ENCODE measurements around the gene GZMH.

GZMH gene

DNA sequence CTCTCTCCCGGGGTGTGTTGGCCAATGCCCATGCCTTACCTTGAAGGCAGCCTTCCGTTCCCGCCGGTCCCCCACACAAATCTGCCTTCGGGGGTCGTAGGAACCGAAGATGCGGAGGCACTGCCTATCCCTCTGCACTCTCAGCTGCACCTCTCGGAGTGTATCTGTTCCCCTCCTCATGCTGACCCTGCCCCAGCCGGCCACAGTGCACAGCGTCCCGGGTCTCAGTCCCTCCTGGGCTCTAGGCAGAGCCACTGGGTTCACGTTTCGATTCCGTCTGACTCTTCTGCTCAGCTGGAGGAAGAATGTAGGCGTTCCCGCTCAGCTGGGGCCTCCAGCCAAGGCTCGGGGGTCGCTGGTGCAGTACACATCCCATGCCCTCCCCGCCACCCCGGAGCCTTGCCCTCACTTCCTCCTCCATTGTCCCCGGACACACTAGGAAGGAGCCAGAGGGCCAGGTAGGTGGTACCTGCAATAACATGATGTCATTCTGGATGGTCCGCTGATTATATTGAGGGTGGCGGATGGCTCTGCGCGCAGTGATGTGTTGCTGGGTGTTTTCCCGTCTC is 35.2 kb downstream of the GZMH start:
- no peak overlapping the region for H3K4me2 ChIP-seq (ENCODE audit: low read length)
- H3K27me3 ChIP-seq (ENCODE audit: control insufficient read depth, low read length): no peaks in the 10 kb centered on the region
- H3K36me3 ChIP-seq (ENCODE audit: control insufficient read depth, low read length): no peaks in the 10 kb centered on the region
- no peaks in the 10 kb centered on the region for H3K9me2 ChIP-seq (replicated peaks; ENCODE audit: control insufficient read depth, low read length)
- H3K4me3 ChIP-seq (ENCODE audit: low read length): no peak overlapping the region
- no peaks in the 10 kb centered on the region for H3F3A ChIP-seq (ENCODE audit: control insufficient read depth, insufficient read depth)
- no peaks in the 10 kb centered on the region for H3K9me3 ChIP-seq (ENCODE audit: control insufficient read depth, insufficient read depth, low read length)
- no peak for TF ChIP-seq EZH2phosphoT487 (IDR thresholded peaks at IDR 0.05; ENCODE audit: borderline replicate concordance, low read length)
- TF ChIP-seq CTCF (IDR thresholded peaks at IDR 0.05; ENCODE audit: low read depth, low read length, poor library complexity, severe bottlenecking): no peak
- H3K79me2 ChIP-seq (ENCODE audit: control insufficient read depth, low read length): no peaks in the 10 kb centered on the region
- H3K4me1 ChIP-seq (ENCODE audit: control insufficient read depth, low read length): no peaks in the 10 kb centered on the region
- no peak overlapping the region for H3K27ac ChIP-seq (ENCODE audit: low read depth, low read length)
- H4K20me1 ChIP-seq (ENCODE audit: control insufficient read depth, insufficient read depth, low read depth, low read length): no peaks in the 10 kb centered on the region

DNA sequence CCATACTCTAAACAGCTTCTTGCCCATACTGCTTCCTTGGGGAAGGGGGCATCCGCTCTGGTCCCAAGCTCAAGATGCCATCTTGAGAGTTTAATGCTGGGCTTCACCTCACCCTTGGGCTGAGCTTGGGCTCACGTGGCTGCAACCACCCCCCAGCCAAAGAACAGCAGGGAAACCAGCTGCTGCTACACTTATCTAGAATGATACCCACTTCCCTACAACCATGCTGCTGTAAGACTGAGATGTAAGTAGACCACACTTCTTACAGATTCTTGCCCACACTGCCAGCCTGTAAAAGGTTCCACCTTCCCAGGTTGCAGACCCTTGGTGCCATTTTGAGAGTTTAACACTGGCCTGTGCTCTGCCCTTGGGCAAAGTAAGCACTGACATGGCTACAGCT is 43.2 kb downstream of the GZMH start:
- H3F3A ChIP-seq (ENCODE audit: control insufficient read depth, insufficient read depth): no peaks in the 10 kb centered on the region
- H3K27me3 ChIP-seq (ENCODE audit: control insufficient read depth, low read length): no peaks in the 10 kb centered on the region
- no peaks in the 10 kb centered on the region for H4K20me1 ChIP-seq (ENCODE audit: control insufficient read depth, insufficient read depth, low read depth, low read length)
- no peaks in the 10 kb centered on the region for H3K79me2 ChIP-seq (ENCODE audit: control insufficient read depth, low read length)
- H3K4me1 ChIP-seq (ENCODE audit: control insufficient read depth, low read length): no peaks in the 10 kb centered on the region
- H3K27ac ChIP-seq (ENCODE audit: low read depth, low read length): no peak overlapping the region
- H3K36me3 ChIP-seq (ENCODE audit: control insufficient read depth, low read length): no peaks in the 10 kb centered on the region
- TF ChIP-seq EZH2phosphoT487 (IDR thresholded peaks at IDR 0.05; ENCODE audit: borderline replicate concordance, low read length) (no peak), CTCF (IDR thresholded peaks at IDR 0.05; ENCODE audit: low read depth, low read length, poor library complexity, severe bottlenecking) (no peak)
- H3K9me2 ChIP-seq (replicated peaks; ENCODE audit: control insufficient read depth, low read length): no peaks in the 10 kb centered on the region
- H3K9me3 ChIP-seq (ENCODE audit: control insufficient read depth, insufficient read depth, low read length): no peaks in the 10 kb centered on the region
- H3K4me3 ChIP-seq (ENCODE audit: low read length): no peak overlapping the region
- no peak overlapping the region for H3K4me2 ChIP-seq (ENCODE audit: low read length)

DNA sequence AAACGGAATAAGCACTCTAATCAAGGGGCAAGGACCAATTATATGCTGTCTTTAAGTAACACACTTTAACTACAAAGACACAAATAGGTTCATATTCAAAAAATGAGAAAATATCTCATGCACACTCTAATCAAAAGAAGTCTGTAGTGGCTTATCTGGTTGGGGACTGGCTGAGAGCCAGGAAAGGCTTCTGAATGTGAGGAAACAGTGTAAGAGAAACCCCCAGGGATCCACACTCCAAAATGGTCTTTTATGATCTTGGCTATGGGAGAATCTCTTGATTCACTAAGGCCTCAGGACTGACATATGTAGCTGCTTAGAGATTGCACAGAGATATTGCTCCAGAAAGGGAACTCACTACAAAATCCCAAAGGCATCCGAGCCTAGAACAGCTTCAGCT is 43.7 kb downstream of the GZMH start:
- Histone ChIP-seq H3K36me3 (ENCODE audit: control insufficient read depth, low read length) (no peaks in the 10 kb centered on the region), H3K27me3 (ENCODE audit: control insufficient read depth, low read length) (no peaks in the 10 kb centered on the region), H3K4me1 (ENCODE audit: control insufficient read depth, low read length) (no peaks in the 10 kb centered on the region), H3F3A (ENCODE audit: control insufficient read depth, insufficient read depth) (no peaks in the 10 kb centered on the region), H4K20me1 (ENCODE audit: control insufficient read depth, insufficient read depth, low read depth, low read length) (no peaks in the 10 kb centered on the region), H3K9me2 (replicated peaks; ENCODE audit: control insufficient read depth, low read length) (no peaks in the 10 kb centered on the region), H3K27ac (ENCODE audit: low read depth, low read length) (no peak overlapping the region), H3K4me3 (ENCODE audit: low read length) (no peak overlapping the region), H3K4me2 (ENCODE audit: low read length) (no peak overlapping the region), H3K9me3 (ENCODE audit: control insufficient read depth, insufficient read depth, low read length) (no peaks in the 10 kb centered on the region), H3K79me2 (ENCODE audit: control insufficient read depth, low read length) (no peaks in the 10 kb centered on the region)
- TF ChIP-seq EZH2phosphoT487 (IDR thresholded peaks at IDR 0.05; ENCODE audit: borderline replicate concordance, low read length) (no peak), CTCF (IDR thresholded peaks at IDR 0.05; ENCODE audit: low read depth, low read length, poor library complexity, severe bottlenecking) (no peak)

Measured in DOHH2 (cell line).